Measurements from ENCODE around the gene PDS5A.
"Not testable (repeated sequence)": the region's sequence is repeated elsewhere in the genome, so short reads cannot be mapped to it uniquely, and the experiment has no call there.

Gene PDS5A

DNA sequence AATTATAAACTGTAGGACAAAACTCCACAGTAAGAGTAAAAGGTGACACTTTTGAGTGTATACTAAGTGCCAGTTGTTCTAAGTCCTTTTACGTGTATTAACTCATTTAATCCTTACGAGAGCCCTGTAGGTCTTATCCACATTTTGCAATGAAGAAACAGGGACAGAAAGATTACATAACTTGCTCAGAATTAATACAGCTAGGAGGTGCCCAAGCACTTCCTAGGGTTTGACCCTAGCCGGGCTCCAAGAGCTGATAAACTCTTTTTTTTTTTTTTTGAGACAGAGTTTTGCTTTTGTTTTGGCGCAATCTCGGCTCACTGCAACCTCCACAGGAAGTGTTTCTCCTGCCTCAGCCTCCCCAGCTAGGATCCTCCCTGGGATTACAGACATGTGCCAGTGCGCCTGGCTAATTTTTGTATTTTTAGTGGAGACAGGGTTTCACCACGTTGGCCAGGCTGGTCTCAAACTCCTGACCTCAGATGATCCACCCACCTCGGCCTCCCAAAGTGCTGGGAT lies 169.4 kb downstream of the PDS5A start:
- no peak for DNase-seq

DNA sequence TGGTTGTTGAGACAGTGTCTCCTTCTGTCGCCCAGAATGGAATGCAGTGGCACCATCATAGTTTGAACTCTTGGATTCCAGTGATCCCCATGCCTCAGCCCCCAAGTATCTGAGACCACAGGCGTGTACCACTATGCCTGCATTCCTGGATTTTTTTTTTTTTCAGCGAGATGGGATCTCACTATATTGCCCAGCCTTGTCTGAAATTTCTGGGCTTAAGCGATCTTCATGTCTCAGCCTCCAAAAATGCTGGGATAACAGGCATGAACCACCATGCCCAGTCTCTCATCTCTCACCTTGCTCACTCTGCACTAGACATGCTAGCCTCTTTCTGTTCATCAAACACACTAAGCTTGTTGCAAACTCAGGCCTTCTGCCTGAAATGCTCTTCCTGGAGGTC lies 175.7 kb downstream of the PDS5A start:
- in situ Hi-C loops (cut with HindIII; ENCODE audit: low pct_ligation_motif_present, low pct_unique_long_range_greater_than_20kb, low sequenced_read_pairs) = no loop called here

More for the DNA sequence above, 169.4 kb downstream of the PDS5A start:
- in situ Hi-C loops (cut with HindIII; ENCODE audit: low pct_ligation_motif_present, low pct_unique_long_range_greater_than_20kb, low sequenced_read_pairs) = no loop called here

DNA sequence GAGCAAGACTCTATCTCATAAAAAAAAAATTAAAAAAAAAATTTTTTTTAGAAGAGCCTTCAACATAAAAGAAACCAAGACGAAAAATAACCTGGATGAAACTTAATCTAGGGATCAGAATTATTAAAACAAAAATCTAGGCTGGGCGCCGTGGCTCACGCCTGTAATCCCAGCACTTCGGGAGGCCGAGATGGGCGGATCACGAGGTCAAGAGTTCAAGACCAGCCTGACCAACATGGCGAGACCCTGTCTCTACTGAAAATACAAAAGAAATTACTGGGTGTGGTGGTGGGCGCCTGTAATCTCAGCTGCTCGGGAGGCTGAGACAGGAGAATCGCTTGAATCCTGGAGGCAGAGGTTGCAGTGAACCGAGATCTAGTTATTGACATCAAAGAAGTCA lies 184.7 kb downstream of the PDS5A start:
- DNase-seq; in situ Hi-C loops (cut with HindIII; ENCODE audit: low pct_ligation_motif_present, low pct_unique_long_range_greater_than_20kb, low sequenced_read_pairs): not testable (repeated sequence)

More for the DNA sequence above, 175.7 kb downstream of the PDS5A start:
- DNase-seq = no peak

DNA sequence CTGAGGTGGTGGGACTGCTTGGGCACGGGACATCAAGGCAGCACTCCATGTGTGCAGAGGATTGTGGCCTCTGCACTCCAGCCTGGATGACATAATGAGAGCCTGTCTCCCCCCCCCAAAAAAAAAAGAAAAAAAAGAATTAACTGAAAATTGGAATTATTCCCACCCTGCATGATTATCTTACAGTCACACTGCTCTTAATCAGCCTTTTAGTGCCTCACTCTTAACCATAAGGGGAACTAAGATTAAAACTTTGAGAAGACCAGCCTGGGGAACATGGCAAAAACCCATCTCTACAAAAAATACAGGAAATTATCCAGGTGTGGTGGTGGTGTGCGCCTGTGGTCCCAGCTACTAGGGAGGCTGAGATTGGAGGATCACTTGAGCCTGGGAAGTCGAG lies 185.2 kb downstream of the PDS5A start:
- in situ Hi-C loops (cut with HindIII; ENCODE audit: low pct_ligation_motif_present, low pct_unique_long_range_greater_than_20kb, low sequenced_read_pairs) = no loop called here
- DNase-seq = no peak

DNA sequence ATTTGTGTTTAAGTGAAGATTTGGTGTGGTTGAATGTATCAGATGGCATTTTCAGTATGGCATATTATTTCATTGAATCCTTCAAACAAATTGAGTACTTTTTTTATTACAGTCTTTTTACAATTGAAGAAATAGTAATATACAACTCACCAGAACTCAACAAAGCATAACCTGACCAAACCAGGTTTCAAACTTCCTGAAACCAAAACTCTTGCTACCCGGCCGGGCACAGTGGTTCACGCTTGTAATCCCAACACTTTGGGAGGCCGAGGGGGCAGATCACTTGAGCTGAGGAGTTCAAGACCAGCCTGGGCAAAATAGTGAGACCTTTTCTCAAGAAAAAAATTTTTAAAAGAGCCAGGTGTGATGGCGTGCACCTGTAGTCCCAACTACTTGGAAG lies 185.6 kb downstream of the PDS5A start:
- DNase-seq = no peak
- in situ Hi-C loops (cut with HindIII; ENCODE audit: low pct_ligation_motif_present, low pct_unique_long_range_greater_than_20kb, low sequenced_read_pairs) = no loop called here

DNA sequence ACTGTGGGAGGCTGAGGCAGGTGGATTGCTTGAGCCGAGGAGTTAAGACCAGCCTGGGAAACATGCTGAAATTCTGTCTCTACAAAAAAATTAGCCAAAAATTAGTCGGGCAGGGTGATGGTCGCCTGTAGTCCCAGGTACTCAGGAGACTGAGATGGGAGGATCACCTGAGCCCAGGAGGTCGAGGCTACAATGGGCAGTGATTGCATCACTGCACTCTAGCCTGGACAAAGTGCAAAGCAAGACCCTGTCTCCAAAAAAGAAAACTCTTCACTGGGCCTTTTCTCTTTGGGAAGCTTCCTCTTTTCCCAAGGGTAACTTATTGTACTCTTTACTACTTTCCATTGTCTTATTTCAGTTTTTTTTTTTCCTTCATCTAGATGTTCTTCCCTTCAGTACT lies 190.9 kb downstream of the PDS5A start:
- DNase-seq = no peak
- in situ Hi-C loops (cut with HindIII; ENCODE audit: low pct_ligation_motif_present, low pct_unique_long_range_greater_than_20kb, low sequenced_read_pairs) = no loop called here

DNA sequence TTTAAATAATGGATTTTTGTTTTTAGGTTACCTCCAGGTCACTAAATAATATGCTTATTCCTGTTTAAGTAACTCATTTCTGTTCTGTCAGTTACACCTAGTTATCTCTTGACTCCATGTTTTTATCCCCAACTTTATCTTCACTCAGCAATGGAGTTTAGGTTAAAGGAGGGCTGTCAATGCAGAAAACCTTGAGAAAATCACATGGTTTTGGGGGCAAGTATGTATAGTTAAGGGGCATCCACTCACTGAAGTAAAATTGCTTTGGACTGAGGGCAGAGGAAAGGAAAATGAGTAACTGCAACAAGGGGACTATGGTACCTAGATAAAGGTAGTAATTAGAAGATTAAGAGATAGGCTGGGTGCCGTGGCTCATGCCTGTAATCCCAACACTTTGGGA lies 192.6 kb downstream of the PDS5A start:
- in situ Hi-C loops (cut with HindIII; ENCODE audit: low pct_ligation_motif_present, low pct_unique_long_range_greater_than_20kb, low sequenced_read_pairs) = no loop called here
- no peak for DNase-seq

DNA sequence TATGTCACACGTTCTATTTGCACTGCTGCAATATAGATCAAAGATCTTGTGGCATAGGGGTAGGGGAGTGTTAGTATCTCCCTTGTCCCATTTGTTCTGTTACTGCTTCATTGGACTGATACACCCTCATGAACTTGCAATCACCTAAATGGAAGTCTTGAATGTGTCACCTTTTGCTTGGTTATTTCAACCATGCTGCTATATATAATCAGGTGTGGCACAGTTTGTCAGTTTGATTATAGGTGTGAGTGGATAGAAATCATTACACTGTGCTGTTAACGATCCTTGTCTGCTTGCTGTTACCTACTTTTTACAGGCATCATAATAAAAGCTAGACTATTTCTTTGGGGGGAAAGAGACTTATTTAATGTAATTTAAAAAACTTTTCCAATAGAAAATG lies 195.7 kb downstream of the PDS5A start:
- in situ Hi-C loops (cut with HindIII; ENCODE audit: low pct_ligation_motif_present, low pct_unique_long_range_greater_than_20kb, low sequenced_read_pairs); DNase-seq: not testable (repeated sequence)

Measured in ACHN (cell line).